Hematopoietic multipotent progenitor cell treated with erythropoietin and hydrocortisone succinate and interleukin-3 and kit ligand, for 6 days (in vitro differentiated cells): ENCODE measurements around the gene ATP6AP1.
"Not testable (repeated sequence)": the region's sequence is repeated elsewhere in the genome, so short reads cannot be mapped to it uniquely, and the experiment has no call there.

Source experiments
- DNase-seq: peaks from one replicate; pipeline ENCODE4 v3.0.0-alpha.2; 2015

Gene ATP6AP1, protein sequence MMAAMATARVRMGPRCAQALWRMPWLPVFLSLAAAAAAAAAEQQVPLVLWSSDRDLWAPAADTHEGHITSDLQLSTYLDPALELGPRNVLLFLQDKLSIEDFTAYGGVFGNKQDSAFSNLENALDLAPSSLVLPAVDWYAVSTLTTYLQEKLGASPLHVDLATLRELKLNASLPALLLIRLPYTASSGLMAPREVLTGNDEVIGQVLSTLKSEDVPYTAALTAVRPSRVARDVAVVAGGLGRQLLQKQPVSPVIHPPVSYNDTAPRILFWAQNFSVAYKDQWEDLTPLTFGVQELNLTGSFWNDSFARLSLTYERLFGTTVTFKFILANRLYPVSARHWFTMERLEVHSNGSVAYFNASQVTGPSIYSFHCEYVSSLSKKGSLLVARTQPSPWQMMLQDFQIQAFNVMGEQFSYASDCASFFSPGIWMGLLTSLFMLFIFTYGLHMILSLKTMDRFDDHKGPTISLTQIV

DNA sequence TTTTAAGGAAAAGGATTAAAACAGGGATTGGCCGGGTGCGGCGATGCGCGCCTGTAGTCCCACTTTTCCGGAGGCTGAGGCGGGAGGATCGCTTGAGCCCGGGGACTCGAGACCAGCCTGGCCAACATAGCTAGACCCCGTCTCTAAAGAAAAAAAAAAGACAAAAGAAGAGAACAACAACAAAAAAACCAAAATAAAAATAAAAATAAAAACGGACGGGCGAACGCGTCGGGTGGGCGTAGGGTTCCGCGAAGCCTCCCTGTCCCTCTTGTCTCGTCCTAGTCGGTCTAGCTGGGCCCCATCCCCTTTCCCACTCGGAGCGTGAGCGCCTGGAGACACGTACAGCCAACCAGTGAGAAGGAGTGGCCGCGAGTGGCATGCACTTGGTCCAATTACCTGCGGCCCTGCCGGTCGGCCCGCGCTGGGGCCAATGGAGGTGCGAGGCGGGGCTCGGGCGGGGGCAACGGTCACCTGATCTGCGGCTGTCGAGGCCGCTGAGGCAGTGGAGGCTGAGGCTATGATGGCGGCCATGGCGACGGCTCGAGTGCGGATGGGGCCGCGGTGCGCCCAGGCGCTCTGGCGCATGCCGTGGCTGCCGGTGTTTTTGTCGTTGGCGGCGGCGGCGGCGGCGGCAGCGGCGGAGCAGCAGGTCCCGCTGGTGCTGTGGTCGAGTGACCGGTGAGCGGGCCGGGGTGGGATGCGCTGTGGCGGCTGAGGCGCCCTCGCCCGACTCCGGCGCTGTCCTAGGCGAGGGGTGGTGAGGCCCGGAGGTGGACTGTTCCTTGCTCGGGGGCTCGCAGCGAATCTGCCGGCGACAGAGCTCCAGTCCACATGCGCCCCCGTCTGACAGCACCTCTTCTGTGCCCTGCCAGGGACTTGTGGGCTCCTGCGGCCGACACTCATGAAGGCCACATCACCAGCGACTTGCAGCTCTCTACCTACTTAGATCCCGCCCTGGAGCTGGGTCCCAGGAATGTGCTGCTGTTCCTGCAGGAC is at the start of gene ATP6AP1:
Gene ATP6AP1 (plus strand): TSS at position 502 of the 996 bp plus-strand sequence. CDS start 16 bp downstream, at position 518.
- DNase-seq, result peak; percentile 94

- peak; percentile 95 for DNase-seq
Measured at GRCh38 chrX:154378799-154379568, 49.5 kb upstream of the ATP6AP1 start, which contains the start of gene EMD. EMD (plus strand) TSS chrX:154379295; CDS start chrX:154379485, 190 bp downstream.

DNA sequence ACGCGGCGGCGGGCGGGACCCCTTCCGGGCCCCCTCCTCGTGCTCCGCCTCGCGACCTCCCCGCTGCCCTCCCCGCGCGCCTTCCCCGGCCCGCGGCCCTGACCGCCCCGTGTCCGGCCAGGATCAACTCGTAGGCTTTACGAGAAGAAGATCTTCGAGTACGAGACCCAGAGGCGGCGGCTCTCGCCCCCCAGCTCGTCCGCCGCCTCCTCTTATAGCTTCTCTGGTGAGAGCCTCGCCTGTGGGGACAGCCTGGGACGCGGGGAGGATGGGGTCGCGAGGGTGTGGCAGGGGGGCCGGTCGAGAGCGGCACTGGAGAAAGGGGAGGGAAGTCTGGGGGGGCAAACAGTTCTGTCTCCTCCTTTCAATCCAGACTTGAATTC is 48.9 kb upstream of the ATP6AP1 start:
- DNase-seq, result no peak

GRCh38 chrX:154380153-154380552 is 48.3 kb upstream of the ATP6AP1 start:
- no peak for DNase-seq

DNA sequence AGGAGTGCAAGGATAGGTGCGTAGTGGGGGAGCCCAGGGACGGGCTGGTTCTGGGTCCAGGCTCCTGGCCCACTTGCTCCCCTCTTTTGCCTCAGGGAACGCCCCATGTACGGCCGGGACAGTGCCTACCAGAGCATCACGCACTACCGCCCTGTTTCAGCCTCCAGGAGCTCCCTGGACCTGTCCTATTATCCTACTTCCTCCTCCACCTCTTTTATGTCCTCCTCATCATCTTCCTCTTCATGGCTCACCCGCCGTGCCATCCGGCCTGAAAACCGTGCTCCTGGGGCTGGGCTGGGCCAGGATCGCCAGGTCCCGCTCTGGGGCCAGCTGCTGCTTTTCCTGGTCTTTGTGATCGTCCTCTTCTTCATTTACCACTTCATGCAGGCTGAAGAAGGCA is 47.7 kb upstream of the ATP6AP1 start:
- no peak for DNase-seq

DNA sequence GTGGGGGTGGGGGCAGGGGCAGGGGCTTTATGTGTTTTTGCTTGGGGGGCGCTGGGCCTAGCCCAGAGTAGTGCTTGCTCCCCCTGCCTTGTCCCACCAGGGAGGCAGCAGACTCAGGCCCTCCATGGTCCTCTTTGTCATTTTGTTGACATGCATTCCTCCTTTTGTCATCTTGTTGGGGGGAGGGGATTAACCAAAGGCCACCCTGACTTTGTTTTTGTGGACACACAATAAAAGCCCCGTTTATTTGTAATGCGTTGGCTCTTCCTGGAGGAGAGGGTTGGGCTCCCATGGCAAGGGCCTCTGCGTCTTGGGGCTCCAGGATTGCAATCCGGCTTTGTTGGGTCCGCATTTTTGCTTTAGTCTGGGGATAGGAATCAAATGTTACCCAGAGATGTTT is 47.2 kb upstream of the ATP6AP1 start:
- no peak for DNase-seq

- no peak for DNase-seq
Measured at GRCh38 chrX:154382483-154383069, 45.9 kb upstream of the ATP6AP1 start.

- DNase-seq, result no peak
Measured at GRCh38 chrX:154383359-154384283, 44.9 kb upstream of the ATP6AP1 start.

DNA sequence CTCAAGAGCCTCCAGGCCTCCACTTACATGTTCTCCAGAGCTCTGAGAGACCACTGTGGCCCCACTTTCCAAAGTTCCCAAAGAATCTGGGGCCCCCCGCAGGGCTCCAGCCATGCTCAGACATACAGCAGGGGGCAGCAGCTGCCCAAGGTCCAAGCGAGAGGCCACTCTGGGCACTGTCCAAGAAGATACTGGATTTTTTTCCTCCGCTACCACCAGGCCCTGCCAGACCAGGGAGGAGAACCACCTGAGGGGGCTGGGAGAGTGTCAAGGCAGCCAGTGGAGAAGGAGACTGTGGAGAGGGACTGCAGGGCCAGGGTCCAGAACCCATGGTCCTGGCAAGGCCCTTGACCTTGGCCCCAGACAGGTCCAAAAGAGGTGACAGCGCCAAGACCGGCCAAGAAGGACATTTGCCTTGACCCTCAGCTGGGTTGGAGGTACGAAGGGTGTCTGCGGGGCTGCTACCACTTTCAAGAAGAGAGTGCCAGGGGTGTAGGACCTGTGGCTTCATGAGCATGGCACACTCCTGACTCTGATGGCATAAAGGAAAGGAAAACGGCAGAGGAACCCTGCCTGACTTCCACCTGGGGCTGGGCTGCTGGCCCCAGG is 44.1 kb upstream of the ATP6AP1 start:
- no peak for DNase-seq

DNA sequence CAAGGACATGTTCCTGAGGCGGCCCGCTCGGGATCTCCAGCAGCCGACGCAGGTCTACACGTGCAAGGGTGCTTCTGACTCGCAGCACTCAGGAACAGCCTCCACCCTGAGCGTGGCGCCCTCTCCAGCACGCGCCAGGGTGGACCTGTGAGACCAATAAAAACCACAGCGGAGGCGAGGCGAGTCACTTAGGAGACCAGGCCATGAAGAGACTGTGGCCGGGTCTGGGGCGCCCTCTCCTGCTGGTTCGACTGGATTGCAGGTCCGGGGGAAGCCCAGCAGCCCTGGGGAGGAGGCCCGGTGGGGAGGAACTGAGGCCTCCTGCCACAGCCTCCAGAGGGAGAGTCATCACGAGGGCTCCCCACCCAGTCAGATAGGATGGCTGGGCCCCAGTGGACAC is 40.4 kb upstream of the ATP6AP1 start:
- DNase-seq, result not testable (repeated sequence)

- DNase-seq, result not testable (repeated sequence)
Measured at GRCh38 chrX:154388649-154389048, 39.8 kb upstream of the ATP6AP1 start.

- not testable (repeated sequence) for DNase-seq
Measured at GRCh38 chrX:154389812-154390747, 38.4 kb upstream of the ATP6AP1 start.

DNA sequence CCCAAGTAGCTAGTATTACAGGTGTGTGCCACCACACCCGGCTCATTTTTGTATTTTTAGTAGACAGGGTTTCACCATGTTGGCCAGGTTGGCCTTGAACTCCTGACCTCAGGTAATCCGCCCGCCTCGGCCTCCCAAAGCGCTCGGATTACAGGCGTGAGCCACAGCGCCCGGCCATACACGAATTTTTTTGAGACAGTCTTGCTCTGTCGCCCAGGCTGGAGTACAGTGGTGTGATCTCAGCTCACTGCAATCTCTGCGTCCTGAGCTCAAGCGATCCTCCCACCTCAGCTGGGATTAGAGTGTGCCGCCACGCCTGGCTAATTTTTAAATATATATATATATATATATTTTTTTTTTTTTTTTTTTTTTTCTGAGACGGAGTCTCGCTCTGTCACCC is 32.1 kb upstream of the ATP6AP1 start:
- not testable (repeated sequence) for DNase-seq

DNA sequence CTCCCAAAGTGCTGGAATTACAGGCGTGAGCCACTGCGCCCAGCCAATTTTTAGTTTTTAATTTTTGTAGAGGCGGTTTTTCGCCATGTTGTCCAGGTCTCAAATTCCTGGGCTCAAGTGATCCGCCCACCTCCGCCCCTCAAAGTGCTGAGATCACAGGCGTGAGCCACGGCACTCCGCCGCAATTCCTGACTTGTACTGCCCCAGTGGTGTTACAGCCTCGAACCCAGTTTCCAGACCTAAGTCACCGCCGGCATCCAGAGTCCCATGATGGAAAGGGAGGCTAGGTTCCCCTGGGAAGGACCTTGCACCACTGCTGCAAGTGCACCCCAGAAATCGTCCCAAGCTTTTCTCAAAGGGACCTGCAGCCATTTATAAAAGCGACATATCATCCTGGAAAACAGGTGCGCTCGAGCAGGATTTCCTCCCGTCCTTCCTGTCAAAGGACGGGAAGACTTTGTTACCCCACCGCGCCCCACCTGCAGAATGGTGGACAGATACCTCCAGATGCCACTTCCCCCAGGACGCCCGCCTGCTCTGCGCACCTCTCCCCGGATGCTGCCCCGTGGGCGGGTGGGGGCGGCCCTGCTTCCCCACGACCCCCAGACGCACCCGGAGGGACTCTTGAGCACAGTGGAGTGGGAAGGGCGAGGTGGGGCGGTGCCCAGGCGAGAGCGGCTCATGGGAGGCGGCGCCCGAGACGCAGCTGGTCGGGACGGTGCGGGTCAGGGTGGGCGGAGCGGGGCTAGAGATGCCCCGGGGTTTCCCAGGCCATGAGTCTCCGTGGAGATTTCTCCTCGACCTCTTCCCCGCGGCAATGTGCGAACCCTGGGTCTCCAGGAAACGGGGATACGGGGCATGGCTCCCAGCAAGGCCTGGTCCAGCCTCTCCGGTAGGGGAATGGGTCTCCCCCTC is 31.2 kb upstream of the ATP6AP1 start:
- DNase-seq, result peak; percentile 84

DNA sequence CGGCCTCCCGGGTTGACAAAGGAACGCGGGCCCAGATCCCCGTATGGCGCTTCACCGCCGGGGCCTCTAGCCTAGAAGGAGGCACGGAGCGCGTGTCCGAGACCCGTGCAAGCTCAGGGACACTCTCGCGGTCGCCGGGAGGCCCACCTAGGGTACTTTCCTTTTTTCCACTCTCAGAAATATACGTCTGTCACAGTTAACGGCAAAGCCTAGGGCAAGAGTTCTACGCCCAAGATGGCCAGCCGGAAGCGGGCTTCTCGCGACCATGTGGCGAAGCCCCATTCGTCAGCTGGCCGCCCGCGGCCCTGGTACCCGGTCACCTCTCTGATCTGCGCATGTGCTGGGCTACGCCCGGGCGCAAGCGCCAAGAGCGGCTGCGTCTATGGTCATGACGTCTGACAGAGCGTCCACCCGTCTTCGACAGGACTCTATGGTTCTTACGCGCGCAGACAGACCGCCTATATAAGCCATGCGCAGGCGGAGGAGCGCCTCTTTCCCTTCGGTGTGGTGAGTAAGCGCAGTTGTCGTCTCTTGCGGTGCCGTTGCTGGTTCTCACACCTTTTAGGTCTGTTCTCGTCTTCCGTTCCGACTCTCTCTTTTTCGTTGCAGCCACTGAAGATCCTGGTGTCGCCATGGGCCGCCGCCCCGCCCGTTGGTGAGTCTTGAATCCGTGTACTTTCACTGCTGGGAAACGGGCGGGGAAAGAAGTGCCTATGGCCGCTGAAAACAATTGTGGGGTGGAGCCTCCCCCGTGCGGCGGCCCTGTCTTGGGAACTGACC is 30.4 kb upstream of the ATP6AP1 start, which contains the start of gene RPL10:
Gene RPL10 (plus strand): TSS at position 490 of the 780 bp plus-strand sequence. CDS start 143 bp downstream, at position 633.
- peak; percentile 95 for DNase-seq

DNA sequence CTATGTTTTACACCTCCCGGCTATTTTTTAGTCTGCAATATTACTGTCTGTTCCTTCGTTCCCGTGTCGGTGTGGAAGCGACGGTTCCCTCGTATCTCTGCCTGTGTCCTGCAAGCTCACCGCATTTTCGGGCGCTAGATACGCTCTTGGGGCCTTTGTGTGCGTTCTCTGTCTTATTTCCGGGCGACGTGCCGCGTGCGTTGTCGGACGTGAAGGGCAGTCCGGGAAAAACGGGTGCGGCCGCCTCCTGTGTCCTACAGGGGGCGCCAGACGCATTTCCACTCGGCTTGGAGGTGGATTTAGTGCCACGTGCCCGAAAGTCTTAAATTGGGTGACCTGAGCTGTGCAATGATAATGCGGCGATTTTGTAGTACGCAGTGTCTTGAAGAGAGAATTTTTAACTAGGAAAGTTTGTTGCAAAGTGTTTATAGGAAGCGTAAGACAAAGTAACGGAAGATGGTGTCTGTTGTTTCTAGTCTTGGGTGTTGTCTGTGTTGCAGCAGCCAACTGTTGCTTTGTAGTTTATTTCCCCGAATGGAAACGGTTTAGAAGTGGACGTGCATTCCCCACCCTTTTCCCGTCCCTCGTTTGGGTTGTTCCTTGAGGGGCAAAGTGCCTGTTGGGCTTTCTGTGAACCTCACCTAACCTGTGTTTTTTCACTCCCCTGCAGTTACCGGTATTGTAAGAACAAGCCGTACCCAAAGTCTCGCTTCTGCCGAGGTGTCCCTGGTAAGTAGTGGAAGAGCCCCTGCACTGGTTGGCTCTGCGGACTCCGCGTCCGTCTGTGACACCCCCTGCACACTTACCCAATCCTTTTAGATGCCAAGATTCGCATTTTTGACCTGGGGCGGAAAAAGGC is 29.6 kb upstream of the ATP6AP1 start:
- peak; percentile 86 for DNase-seq
